Activated naive CD8-positive, alpha-beta T cell (primary cell): Measurements from ENCODE around the gene GNB5.

Experiments used
- H3K27ac Mint-ChIP-seq: one replicate; pipeline ENCODE4 v1.8.0; 2021; ENCODE audit warnings: mixed read lengths
- H3K27me3 Mint-ChIP-seq: one replicate; pipeline ENCODE4 v1.8.0; 2021; ENCODE audit warnings: mixed read lengths
- H3K36me3 Mint-ChIP-seq: one replicate; pipeline ENCODE4 v1.8.0; 2021; ENCODE audit warnings: mixed read lengths
- H3K4me1 Mint-ChIP-seq: one replicate; pipeline ENCODE4 v1.8.0; 2021; ENCODE audit warnings: low read depth, mixed read lengths
- H3K4me3 Mint-ChIP-seq: one replicate; pipeline ENCODE4 v1.8.0; 2021; ENCODE audit warnings: mild to moderate bottlenecking, mixed read lengths
- H3K9me3 Mint-ChIP-seq: one replicate; pipeline ENCODE4 v1.8.0; 2021; ENCODE audit warnings: low read depth, mixed read lengths

Gene GNB5

DNA sequence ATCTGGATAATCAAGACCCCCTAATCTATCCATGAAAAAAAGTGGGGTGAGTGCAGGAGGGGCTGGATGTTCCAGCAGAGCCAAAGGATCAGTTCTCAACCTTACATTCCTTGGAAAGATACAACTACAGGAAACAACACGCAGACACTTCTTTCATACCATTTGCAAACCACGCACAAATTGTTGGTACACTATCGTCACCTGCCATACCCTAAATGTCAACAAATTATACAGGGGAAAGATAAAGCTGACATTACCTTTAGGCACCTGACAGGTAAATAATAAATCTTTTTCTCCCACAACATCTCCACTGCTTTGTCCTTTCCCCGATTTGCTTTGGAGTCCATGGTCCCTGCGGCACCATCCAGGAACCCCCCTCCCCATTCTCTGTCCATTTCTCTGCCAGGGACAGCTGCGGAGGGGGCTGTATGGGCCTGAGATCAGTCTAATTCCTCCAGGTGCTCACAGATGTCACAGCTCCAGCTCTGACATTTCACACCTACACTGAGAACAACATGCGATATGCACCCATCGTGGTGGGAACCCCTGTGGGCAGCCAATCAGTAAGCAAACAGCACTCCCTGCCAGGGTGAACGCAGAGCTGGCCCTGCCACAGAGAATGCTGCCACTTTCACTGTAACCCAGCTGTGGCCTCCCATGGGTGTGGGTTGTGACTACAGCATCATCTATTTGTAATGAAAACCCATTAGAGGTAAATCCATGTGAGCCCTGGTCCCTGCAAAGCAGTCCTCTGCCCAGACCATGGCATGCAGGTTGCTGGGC lies 41.0 kb downstream of the GNB5 start:
- H3K27me3 Mint-ChIP-seq, result no peaks in the 10 kb centered on the region
- peaks cover 9% of the 10 kb centered on the region for H3K36me3 Mint-ChIP-seq
- H3K4me1 Mint-ChIP-seq, result peaks cover 2% of the 10 kb centered on the region
- H3K27ac Mint-ChIP-seq, result no peak overlapping the region
- H3K4me3 Mint-ChIP-seq, result no peak overlapping the region
- H3K9me3 Mint-ChIP-seq, result no peaks in the 10 kb centered on the region

DNA sequence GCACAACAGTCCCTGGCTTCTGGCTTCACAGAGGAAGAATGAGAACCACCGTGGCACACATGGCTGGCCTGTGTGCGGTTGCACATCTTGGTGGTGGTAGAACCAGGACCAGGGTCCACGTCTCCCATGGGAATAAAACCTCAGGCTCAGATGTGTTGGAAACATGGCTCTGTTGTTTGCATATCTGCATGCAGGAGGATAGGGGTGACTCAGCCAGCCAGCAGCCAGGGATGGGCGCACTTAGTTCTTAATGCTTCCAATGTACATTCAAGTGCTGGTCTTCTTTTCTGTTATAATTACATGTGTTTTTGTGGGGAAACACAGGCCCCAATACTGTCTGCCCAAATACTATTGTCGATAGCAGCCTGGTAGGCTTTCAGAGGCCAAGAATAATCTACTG lies 42.8 kb downstream of the GNB5 start:
- Mint-ChIP-seq H3K4me3 (no peak overlapping the region), H3K9me3 (no peaks in the 10 kb centered on the region), H3K27ac (no peak overlapping the region), H3K27me3 (no peaks in the 10 kb centered on the region), H3K4me1 (no peaks in the 10 kb centered on the region), H3K36me3 (peaks cover 13% of the 10 kb centered on the region)

DNA sequence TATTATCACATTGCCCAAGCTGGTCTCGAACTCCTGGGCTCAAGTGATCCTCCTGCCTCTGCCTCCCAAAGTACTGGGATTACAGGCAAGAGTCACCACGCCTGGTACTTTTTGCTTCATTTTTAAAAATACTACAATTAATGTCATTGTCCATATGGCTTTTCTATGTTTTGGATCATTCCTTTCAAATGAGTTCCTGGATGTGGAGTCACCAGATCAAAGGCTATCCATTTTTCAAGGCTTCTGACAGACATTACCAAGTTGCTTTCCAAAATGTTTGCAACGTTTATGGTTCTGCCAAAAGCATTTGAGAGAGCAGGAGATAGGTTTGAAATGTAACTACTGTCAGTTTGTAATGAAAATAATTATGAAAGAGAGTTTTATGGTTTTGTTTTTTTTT lies 44.4 kb downstream of the GNB5 start:
- no peaks in the 10 kb centered on the region for H3K9me3 Mint-ChIP-seq
- no peak overlapping the region for H3K27ac Mint-ChIP-seq
- H3K36me3 Mint-ChIP-seq, result peaks cover 15% of the 10 kb centered on the region
- no peaks in the 10 kb centered on the region for H3K27me3 Mint-ChIP-seq
- no peak overlapping the region for H3K4me3 Mint-ChIP-seq
- no peaks in the 10 kb centered on the region for H3K4me1 Mint-ChIP-seq

DNA sequence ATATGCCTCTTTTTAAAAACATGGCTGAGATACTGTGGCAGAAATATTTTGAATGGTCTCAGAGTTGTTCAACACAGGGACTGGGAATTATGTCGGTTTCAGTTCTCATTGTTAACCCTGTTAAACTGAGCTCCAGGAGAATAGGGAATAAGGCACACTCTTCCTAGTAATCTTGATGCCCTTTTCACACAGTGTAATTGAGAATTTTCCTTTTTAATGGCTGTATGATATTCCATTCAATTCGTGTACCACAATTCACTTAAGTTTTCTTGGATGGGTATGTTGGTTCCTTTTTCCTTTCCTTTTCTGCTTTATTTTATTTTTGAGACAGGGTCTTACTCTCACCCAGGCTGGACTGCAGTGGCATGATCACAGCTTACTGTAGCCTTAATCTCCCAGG lies 44.9 kb downstream of the GNB5 start:
- H3K9me3 Mint-ChIP-seq, result no peaks in the 10 kb centered on the region
- no peak overlapping the region for H3K27ac Mint-ChIP-seq
- H3K4me1 Mint-ChIP-seq, result no peaks in the 10 kb centered on the region
- peaks cover 18% of the 10 kb centered on the region for H3K36me3 Mint-ChIP-seq
- no peaks in the 10 kb centered on the region for H3K27me3 Mint-ChIP-seq
- no peak overlapping the region for H3K4me3 Mint-ChIP-seq

DNA sequence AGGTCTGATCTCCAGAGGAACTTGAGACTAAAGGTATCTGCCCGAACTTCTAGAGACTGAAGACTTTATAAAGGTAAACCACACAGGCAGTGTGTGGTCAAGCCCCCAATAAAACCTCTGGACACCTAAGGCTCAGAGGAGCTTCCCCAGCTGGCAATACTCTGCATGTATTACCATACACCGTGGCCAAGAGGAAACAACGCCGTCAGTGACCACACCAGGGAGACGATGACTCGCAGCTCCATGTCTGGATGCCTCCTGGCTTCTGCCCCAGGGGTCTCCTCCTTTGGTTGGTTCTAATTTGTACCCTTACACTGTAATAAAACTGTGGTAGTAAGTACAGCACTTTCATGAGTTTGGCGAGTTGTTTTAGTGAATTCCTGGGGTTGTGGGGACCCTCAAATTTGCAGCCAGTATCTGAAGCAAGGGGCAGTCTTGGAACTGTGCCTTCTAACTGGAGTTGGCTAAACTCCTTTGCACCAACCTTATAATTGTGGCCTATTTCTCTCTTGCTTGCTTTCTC lies 46.5 kb downstream of the GNB5 start:
- H3K4me1 Mint-ChIP-seq, result no peaks in the 10 kb centered on the region
- H3K27ac Mint-ChIP-seq, result no peak overlapping the region
- peaks cover 20% of the 10 kb centered on the region for H3K36me3 Mint-ChIP-seq
- H3K4me3 Mint-ChIP-seq, result no peak overlapping the region
- no peaks in the 10 kb centered on the region for H3K9me3 Mint-ChIP-seq
- H3K27me3 Mint-ChIP-seq, result no peaks in the 10 kb centered on the region

DNA sequence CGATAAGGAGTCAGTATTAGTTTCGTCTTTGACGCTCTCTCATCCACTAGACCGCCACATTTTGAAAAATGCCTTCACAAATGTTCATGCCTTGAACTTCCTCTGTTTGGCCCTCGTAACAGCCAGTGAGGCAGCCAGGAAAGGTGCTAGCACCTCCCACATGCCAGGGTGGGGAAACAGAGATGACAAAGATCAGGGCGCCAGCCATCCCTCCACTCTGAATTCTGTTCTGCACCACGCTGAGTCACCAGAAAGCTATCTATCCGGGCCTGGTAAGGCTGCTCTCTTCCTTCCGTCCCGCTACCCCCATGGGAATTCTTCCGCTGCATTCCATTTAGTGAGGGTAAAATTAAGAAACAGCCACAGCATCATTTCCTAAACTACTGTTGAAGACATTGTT lies 47.3 kb downstream of the GNB5 start:
- Mint-ChIP-seq H3K27ac (no peak overlapping the region), H3K9me3 (no peaks in the 10 kb centered on the region), H3K36me3 (peaks cover 18% of the 10 kb centered on the region), H3K4me3 (no peak overlapping the region), H3K27me3 (no peaks in the 10 kb centered on the region), H3K4me1 (no peaks in the 10 kb centered on the region)

DNA sequence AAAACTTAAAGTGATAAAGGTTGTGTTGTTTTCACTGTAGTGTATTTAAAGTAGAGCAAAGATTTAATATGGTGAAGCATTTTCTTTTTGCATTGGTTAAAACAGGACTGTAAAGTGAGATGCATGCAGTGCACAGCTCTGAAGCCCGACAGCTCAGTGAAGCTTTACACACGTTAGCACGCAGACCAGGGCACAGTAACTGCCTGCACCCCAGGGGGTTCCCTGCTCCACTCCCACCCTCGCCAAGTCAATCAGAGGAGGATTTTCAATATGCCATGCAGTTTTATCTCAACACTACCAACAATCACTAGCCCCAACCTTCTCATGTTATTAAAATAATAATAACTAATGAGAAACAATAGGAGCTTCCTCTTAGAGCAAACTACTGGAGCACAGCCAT lies 50.5 kb downstream of the GNB5 start:
- H3K27me3 Mint-ChIP-seq, result no peaks in the 10 kb centered on the region
- no peak overlapping the region for H3K27ac Mint-ChIP-seq
- H3K36me3 Mint-ChIP-seq, result peaks cover 11% of the 10 kb centered on the region
- no peak overlapping the region for H3K4me3 Mint-ChIP-seq
- no peaks in the 10 kb centered on the region for H3K9me3 Mint-ChIP-seq
- peaks cover 17% of the 10 kb centered on the region for H3K4me1 Mint-ChIP-seq

DNA sequence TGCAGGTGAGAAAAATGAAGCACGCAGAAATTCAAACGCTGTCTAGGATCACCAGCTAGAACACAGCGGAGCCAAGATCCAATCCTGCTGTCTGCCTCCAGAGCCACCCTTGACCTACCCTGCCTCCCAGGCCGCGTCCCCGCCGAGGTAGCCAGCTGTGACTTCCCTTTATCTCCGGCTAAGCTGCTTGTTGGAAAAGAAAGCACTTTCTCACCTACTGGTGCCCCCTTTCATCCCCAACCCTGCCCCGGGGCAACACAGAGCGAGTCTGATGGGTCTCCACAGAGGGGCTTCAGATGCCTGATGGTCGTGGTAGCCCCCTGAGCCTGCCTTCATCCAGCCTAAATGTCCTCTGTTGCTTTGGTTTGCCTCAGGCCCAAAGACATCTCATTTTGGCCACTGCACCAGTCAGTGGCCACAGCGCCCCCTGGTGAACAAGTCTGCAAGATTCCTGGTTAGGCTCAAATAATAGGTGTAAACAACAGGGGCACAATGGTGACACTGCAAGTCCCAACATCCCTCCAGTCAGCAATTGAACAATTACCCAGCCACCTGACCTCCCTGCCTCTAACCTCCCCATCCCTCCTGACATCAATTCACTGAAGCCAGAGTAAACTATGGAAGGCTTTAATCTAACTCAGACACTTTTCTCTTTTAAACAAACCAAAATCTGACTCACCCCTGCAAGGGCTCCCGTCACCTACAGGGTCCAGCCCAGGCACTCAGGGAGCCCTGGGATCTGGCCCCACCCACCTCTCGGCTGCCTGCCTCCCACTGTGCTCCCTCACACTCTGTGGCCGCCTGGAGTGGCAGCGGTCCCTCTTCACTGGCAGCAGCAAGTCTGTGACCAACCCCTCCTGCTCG lies 51.4 kb downstream of the GNB5 start:
- H3K36me3 Mint-ChIP-seq, result peaks cover 11% of the 10 kb centered on the region
- H3K27ac Mint-ChIP-seq, result no peak overlapping the region
- H3K4me3 Mint-ChIP-seq, result no peak overlapping the region
- peaks cover 18% of the 10 kb centered on the region for H3K4me1 Mint-ChIP-seq
- no peaks in the 10 kb centered on the region for H3K27me3 Mint-ChIP-seq
- H3K9me3 Mint-ChIP-seq, result no peaks in the 10 kb centered on the region

DNA sequence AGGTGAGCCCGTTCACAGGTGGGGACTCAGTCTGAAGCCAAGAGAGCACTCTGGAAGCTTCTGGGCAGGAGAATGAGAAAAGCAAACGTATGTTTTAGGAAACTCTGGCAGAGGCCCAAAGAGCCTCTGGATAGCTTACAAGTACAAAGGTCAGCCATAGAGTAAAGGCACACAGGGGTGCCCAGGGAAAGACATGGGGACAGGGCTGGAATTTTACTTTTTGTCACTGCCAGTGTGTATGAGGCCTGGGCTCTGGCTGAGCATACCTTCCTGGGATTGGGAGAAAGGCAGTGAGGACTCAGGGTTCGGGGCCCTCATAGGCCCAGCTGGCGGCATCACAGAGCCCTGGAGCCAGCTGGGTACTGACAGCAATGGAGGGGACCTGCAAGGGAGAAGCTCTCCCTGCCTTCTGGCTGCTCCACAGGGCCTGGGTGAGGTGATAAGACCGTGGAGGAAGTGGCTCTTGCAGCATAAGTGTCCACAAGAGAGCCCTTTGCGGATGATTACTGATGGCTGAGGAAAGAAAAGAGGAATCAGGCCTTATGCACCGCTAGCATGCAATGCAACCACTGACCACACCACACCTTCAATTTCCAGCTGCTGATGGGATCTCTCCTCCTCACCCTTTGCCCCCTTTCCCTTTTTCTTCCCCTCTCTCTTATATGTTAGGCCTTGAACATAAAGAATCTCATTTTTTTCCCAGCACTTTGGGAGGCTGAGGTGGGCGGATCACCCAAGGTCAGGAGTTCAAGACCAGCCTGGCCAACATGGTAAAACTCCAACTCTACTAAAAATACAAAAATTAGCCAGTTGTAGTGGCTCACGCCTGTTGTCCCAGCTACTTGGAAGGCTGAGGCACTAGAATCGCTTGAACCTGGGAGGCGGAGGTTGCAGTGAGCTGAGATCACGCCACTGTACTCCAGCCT lies 53.5 kb downstream of the GNB5 start:
- Mint-ChIP-seq H3K27ac (no peak overlapping the region), H3K4me3 (no peak overlapping the region), H3K27me3 (no peaks in the 10 kb centered on the region), H3K4me1 (peaks cover 18% of the 10 kb centered on the region), H3K9me3 (no peaks in the 10 kb centered on the region), H3K36me3 (peaks cover 7% of the 10 kb centered on the region)

DNA sequence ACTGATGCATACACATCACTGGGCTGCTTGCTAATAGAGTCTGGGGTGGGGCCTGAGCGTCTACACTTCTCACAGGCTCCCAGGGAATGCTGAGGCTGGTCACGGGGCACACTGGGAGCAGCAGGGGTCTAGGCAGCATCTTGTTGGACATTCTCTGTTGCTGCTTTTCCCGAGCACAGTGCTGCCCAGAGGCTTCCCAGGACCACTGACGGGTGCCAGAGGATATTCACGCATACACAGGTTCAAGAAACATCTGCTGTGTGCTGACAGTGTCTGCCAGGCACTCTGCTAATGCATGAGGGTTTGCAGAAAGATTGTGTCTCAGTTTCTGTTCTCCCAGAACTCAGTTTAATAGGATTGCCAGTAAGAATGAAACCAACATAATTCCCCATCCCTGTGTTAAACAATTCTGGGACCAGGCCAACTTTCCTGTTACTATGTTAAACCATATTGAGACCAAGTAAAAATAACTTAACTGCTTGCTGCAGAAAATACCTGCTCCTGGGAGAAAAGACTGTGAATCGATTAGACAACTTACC lies 54.7 kb downstream of the GNB5 start:
- H3K27ac Mint-ChIP-seq, result no peak overlapping the region
- no peaks in the 10 kb centered on the region for H3K9me3 Mint-ChIP-seq
- no peaks in the 10 kb centered on the region for H3K27me3 Mint-ChIP-seq
- no peak overlapping the region for H3K4me3 Mint-ChIP-seq
- H3K36me3 Mint-ChIP-seq, result peaks cover 10% of the 10 kb centered on the region
- peaks cover 18% of the 10 kb centered on the region for H3K4me1 Mint-ChIP-seq

DNA sequence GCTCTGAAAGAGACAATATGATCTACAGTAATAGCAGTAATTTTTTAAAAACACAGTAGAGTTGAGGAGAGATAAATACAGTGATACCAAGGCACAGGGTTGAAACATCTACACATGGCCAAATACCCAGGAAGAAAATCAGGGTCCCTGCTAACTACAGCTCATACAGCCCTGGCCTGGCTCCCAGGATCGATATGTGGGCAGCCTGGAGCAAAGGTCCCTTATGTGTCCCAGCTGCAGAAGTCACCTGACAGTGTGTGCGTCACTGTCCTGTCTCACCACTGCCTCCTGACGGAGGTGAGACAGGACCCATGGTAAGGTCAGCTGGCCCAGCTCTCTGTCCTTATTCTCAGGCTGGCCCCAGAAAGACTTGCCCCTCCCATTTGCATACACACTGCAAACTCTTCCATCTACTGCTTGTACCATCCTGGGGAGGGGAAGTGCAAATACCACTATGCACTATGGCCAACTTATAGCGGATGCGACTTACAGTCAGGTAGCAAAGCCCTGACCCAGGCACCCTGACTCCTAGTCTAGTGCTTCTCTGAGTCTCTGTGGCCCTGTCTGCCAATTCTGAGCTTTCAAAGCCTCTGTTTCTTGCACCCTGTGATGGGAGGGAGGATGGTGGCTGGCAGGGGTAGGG lies 56.6 kb downstream of the GNB5 start:
- no peak overlapping the region for H3K4me3 Mint-ChIP-seq
- peaks cover 7% of the 10 kb centered on the region for H3K36me3 Mint-ChIP-seq
- H3K9me3 Mint-ChIP-seq, result no peaks in the 10 kb centered on the region
- H3K27me3 Mint-ChIP-seq, result no peaks in the 10 kb centered on the region
- peaks cover 18% of the 10 kb centered on the region for H3K4me1 Mint-ChIP-seq
- no peak overlapping the region for H3K27ac Mint-ChIP-seq

DNA sequence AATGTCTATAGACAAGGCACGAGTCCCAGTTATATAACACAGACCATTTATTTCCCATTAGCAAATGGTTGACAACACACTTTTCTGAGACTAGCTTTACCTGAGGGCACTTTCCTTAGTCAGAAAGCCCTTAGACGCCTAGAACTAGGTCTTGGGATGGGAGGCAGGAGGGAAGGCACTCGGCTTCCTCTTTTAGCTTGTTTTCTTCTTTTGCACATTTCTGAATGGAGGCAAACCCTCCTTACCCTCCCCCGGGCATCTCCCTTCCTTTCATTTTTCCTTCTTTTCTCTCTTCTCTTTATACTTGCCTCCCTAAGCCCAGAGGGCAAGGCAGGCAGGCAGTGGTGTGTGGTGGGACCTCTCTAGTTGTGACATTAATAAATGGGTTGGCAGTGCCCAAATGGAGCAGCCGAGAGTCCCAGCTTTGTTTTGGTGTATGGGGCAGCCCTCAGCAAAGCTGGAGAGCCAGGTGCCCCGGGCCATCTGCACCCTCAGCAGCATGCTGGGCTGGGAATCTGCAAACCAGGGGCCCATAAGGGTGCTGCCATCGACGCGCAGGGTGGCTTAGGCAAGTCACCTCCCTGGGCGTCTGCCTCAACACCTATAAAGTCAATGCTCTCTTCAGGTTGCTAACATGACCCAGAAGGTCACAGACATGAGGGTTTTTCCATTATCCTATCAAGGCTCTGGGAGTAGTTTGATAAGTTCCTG lies 57.5 kb downstream of the GNB5 start:
- Mint-ChIP-seq H3K27ac (no peak overlapping the region), H3K36me3 (peaks cover 7% of the 10 kb centered on the region), H3K9me3 (no peaks in the 10 kb centered on the region), H3K27me3 (no peaks in the 10 kb centered on the region), H3K4me3 (no peak overlapping the region), H3K4me1 (peaks cover 18% of the 10 kb centered on the region)

DNA sequence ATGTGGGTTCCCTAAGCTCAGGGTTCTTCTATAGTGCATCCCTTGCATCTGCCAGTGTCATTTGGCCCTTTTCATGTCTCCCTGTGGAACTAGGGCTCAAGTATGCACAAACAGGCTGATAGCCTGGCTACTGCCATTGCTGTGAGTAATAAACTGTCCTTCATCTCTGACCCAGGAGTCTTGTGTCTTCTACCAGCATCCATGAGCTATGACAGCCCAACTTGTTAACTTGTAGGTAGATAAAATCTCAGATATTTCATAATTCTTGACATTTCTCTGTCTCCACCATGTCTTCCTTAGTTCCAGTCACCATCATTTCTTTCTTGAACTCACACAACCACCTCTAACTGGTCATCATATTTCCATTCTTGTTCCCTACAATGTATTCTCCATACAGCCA lies 59.1 kb downstream of the GNB5 start:
- Mint-ChIP-seq H3K27me3 (no peaks in the 10 kb centered on the region), H3K27ac (peak overlapping the region; percentile 17), H3K36me3 (peaks cover 7% of the 10 kb centered on the region), H3K9me3 (no peaks in the 10 kb centered on the region), H3K4me3 (no peak overlapping the region), H3K4me1 (peaks cover 15% of the 10 kb centered on the region)
